Suprapubic skin (tissue), 4 donors: ENCODE data around the gene CIPC.

Experiments used
- EP300 ChIP-seq: sonication (generic); formaldehyde crosslinking; IDR thresholded peaks from one replicate; pipeline ENCODE4 v1.6.1; 2017; ENCODE audit warnings: antibody characterized with exemption
- POLR2A ChIP-seq, 2 donors: fragments of 450-650 bp; IDR thresholded peaks; one replicate each; pipeline ENCODE4 v1.6.1; 2017; ENCODE audit warnings: antibody characterized with exemption in 2 of 2, mild to moderate bottlenecking in 2 of 2, moderate library complexity in 2 of 2
- POLR2AphosphoS5 ChIP-seq, 3 donors: sonication (generic); formaldehyde crosslinking; IDR thresholded peaks; one replicate each; pipeline ENCODE4 v1.6.1; 2017; ENCODE audit warnings: antibody characterized with exemption in 3 of 3
- TF ChIP-seq, protein P1 (sequence below), 2 donors: fragments of 200-600 bp in 1 of 2; fragments of 450-650 bp in 1 of 2; sonication (generic) in 1 of 2; IDR thresholded peaks; one replicate each; pipeline ENCODE4 v1.5.1; 2016 to 2019; ENCODE audit warnings: antibody characterized with exemption in 2 of 2, mild to moderate bottlenecking in 1 of 2, moderate library complexity in 1 of 2

DNA sequence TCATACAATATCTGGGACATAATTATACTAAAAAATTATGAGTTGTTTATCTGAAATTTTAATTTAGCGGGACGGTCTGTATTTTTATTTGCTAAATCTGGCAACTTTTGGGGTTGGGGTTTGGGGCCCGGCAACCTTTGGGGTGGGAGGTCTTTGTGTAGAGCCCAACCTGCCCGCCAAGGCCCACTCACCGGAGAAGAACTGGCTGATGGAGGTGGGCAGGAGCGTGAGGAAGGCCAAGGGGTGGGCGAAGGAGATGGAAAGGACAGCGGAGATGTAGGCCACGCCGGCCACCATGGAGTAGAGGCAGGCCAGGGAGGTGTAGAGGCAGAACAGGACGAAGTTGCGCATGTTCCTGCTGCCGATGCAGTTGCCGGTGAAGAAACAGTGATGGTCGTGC lies 41.0 kb downstream of the CIPC start:
- TF ChIP-seq, protein P1, sequence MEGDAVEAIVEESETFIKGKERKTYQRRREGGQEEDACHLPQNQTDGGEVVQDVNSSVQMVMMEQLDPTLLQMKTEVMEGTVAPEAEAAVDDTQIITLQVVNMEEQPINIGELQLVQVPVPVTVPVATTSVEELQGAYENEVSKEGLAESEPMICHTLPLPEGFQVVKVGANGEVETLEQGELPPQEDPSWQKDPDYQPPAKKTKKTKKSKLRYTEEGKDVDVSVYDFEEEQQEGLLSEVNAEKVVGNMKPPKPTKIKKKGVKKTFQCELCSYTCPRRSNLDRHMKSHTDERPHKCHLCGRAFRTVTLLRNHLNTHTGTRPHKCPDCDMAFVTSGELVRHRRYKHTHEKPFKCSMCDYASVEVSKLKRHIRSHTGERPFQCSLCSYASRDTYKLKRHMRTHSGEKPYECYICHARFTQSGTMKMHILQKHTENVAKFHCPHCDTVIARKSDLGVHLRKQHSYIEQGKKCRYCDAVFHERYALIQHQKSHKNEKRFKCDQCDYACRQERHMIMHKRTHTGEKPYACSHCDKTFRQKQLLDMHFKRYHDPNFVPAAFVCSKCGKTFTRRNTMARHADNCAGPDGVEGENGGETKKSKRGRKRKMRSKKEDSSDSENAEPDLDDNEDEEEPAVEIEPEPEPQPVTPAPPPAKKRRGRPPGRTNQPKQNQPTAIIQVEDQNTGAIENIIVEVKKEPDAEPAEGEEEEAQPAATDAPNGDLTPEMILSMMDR (IDR thresholded peaks at IDR 0.05): no peak
- TF ChIP-seq POLR2A (IDR thresholded peaks at IDR 0.05): no peak
- no peak for TF ChIP-seq POLR2AphosphoS5 (IDR thresholded peaks at IDR 0.05)
- no peak for TF ChIP-seq EP300
